SK-N-SH treated with all-trans-retinoic acid at 6 μM for 48 hours (cell line): ENCODE data around the gene ZNF846.

Experiments used
- CREB5 ChIP-seq: fragments of 250-450 bp; sonication (Bioruptor Pico); IDR thresholded peaks from 2 replicates; pipeline ENCODE4 v1.5.1; 2020; ENCODE audit warnings: low read depth, mild to moderate bottlenecking, moderate library complexity
- CSRNP3 ChIP-seq: fragments of 250-450 bp; sonication (Bioruptor Pico); IDR thresholded peaks from 2 replicates; pipeline ENCODE4 v1.5.1; 2021; ENCODE audit warnings: mild to moderate bottlenecking, moderate library complexity
- ESRRG ChIP-seq: fragments of 250-450 bp; sonication (Bioruptor Pico); IDR thresholded peaks from 2 replicates; pipeline ENCODE4 v1.6.1; 2021; ENCODE audit warnings: mild to moderate bottlenecking
- PATZ1 ChIP-seq: fragments of 250-450 bp; sonication (Bioruptor Pico); IDR thresholded peaks from 2 replicates; pipeline ENCODE4 v1.8.0; 2020; ENCODE audit warnings: mild to moderate bottlenecking, moderate library complexity, borderline replicate concordance
- POU6F1 ChIP-seq: fragments of 250-450 bp; sonication (Bioruptor Pico); IDR thresholded peaks from 2 replicates; pipeline ENCODE4 v1.8.0; 2021; ENCODE audit warnings: low read depth, mild to moderate bottlenecking, moderate library complexity, borderline replicate concordance
- ZNF565 ChIP-seq: fragments of 450-650 bp; formaldehyde crosslinking; conservative IDR thresholded peaks from 2 replicates; pipeline ENCODE4 v1.5.0; 2020; ENCODE audit warnings: low read depth, mild to moderate bottlenecking, moderate library complexity
- ZNF70 ChIP-seq: fragments of 450-650 bp; formaldehyde crosslinking; IDR thresholded peaks from 2 replicates; pipeline ENCODE4 v1.5.0; 2020; ENCODE audit warnings: mild to moderate bottlenecking, moderate library complexity

- no peak for TF ChIP-seq ZNF565 (CRISPR knock-in tag)
- TF ChIP-seq ZNF70 = no peak
- no peak for TF ChIP-seq CSRNP3 (CRISPR knock-in tag)
- TF ChIP-seq CREB5 = no peak
- TF ChIP-seq ESRRG (CRISPR knock-in tag) = no peak
- no peak for TF ChIP-seq PATZ1 (CRISPR knock-in tag)
- TF ChIP-seq POU6F1 (CRISPR knock-in tag) = no peak
Observed at GRCh38 chr19:9711815-9712214, 56.7 kb downstream of the ZNF846 start.
